ENCODE results near the gene NUAK2. TPM values are rescaled to one million over a fixed set of nuclear protein-coding genes. Genes with fewer than 3 reads are reported as not detected.

NUAK2 gene
- total RNA-seq, 2 donors from 2014 or later, result 1.2 to 2.9 TPM

DNA sequence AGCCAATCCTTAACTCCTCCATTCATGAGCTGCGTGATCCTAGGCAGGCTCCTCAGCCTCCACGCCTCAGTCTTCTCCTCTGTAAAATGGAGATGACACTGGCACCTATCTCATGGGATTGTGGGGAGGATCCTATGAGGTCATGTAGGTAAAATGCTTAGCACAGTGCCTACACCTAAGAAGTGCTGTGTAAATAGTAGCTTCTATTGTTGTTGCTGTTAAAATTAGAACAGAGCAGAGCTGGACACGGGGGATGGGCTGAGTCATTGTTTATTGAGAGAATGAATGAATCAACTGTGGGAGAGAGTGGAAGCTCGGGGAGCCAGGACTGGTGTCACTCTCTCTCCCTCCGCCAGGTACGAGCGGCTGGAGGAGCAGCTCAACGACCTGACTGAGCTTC is 50.8 kb downstream of the NUAK2 start:
- Mint-ChIP-seq H3K4me1 (peaks cover 4% of the 10 kb centered on the region), H3K36me3 (ENCODE audit: low read depth) (no peaks in the 10 kb centered on the region), H3K4me3 (no peak overlapping the region), H3K9me3 (no peaks in the 10 kb centered on the region), H3K27me3 (no peaks in the 10 kb centered on the region), H3K27ac (peak overlapping the region; percentile 15)
- ATAC-seq (replicated peaks), result peak; percentile 54

DNA sequence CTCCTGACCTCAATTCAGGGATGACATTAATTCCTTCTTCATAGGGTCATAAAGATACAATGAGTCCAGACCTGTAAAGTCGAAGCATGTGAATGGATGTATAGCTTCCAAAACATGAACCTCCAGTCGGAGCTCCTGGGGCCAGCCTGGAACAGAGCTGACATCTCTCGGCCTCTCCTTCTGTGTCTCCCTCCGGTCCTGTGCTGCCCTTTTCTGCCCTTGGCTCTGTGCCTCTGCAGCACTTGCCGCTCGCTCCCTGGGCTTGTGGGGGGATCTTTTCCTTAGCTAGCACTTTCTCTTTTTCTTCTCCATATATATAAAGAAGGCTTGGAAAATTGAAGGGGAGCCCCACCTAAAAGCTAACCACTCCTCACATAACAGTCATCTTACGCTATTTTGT is 51.3 kb downstream of the NUAK2 start:
- no peaks in the 10 kb centered on the region for H3K9me3 Mint-ChIP-seq
- ATAC-seq (replicated peaks), result no peak
- H3K27me3 Mint-ChIP-seq, result no peaks in the 10 kb centered on the region
- H3K36me3 Mint-ChIP-seq (ENCODE audit: low read depth), result no peaks in the 10 kb centered on the region
- peak overlapping the region; percentile 15 for H3K27ac Mint-ChIP-seq
- H3K4me1 Mint-ChIP-seq, result peaks cover 4% of the 10 kb centered on the region
- H3K4me3 Mint-ChIP-seq, result no peak overlapping the region

DNA sequence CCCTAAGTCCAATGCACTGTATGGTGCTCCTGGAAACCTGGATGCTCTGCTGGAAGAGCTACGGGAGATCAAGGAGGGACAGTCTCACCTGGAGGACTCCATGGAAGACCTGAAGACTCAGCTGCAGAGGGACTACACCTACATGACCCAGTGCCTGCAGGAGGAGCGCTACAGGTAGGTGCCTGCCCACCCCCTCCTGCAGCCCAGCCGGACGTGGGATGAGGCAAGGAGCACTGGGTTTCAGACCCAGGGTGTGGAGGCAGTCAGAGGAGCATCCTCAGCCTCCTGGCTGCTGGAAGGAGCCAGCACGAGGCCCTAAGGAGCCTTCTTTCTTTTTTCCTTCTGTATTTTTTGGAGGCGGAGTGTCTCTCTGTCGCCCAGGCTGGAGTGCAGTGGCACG is 51.8 kb downstream of the NUAK2 start:
- Mint-ChIP-seq H3K9me3 (no peaks in the 10 kb centered on the region), H3K4me1 (peaks cover 4% of the 10 kb centered on the region), H3K27me3 (no peaks in the 10 kb centered on the region), H3K27ac (no peak overlapping the region), H3K4me3 (no peak overlapping the region), H3K36me3 (ENCODE audit: low read depth) (no peaks in the 10 kb centered on the region)
- ATAC-seq (replicated peaks), result no peak

DNA sequence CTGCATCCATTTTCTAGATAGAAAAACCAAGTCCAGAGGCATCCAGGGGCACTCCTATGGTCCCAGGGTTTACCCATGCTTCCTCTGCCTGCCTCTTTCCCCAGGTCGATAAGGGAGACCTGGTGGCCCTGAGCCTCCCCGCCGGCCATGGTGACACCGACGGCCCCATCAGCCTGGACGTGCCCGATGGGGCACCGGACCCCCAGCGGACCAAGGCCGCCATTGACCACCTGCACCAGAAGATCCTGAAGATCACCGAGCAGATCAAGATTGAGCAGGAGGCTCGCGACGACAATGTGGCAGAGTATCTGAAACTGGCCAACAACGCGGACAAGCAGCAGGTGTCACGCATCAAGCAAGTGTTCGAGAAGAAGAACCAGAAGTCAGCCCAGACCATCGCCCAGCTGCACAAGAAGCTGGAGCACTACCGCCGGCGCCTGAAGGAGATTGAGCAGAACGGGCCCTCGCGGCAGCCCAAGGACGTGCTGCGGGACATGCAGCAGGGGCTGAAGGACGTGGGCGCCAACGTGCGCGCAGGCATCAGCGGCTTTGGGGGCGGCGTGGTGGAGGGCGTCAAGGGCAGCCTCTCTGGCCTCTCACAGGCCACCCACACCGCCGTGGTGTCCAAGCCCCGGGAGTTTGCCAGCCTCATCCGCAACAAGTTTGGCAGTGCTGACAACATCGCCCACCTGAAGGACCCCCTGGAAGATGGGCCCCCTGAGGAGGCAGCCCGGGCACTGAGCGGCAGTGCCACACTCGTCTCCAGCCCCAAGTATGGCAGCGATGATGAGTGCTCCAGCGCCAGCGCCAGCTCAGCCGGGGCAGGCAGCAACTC is 52.5 kb downstream of the NUAK2 start:
- H3K27ac Mint-ChIP-seq, result no peak overlapping the region
- H3K36me3 Mint-ChIP-seq (ENCODE audit: low read depth), result no peaks in the 10 kb centered on the region
- peaks cover 4% of the 10 kb centered on the region for H3K4me1 Mint-ChIP-seq
- H3K27me3 Mint-ChIP-seq, result no peaks in the 10 kb centered on the region
- H3K4me3 Mint-ChIP-seq, result no peak overlapping the region
- ATAC-seq (replicated peaks), result no peak
- H3K9me3 Mint-ChIP-seq, result no peaks in the 10 kb centered on the region

DNA sequence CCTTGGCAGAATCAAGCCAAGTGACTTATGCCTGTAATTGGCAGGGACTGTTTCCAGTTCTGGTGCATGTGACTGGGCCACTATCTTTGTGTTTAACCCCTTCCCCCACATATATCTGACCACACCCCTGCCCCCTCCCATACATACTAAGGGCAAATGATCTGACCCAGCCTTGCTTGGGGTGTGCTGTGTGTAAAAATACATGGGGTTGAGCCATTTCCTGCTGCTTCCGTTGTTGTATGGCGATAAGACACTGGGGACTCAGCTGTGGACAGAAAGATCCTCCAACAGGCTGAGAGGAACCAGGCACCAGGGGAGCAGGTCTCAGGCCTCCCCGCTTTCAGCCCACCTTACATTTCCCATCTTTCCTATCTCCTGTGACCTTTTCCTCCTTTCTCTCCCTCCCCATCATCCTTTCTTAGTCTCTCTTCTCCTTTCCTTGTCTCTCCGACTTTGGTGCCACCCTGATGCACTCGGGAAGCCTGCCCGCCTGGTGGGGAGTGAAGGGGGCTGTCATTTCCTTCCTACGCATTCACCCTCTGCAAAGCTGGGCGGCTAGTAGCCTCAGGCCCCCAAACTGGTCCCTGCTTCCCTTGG is 54.1 kb downstream of the NUAK2 start:
- Mint-ChIP-seq H3K9me3 (no peaks in the 10 kb centered on the region), H3K36me3 (ENCODE audit: low read depth) (no peaks in the 10 kb centered on the region), H3K4me1 (peaks cover 4% of the 10 kb centered on the region), H3K27me3 (no peaks in the 10 kb centered on the region), H3K4me3 (no peak overlapping the region), H3K27ac (no peak overlapping the region)
- no peak for ATAC-seq (replicated peaks)

DNA sequence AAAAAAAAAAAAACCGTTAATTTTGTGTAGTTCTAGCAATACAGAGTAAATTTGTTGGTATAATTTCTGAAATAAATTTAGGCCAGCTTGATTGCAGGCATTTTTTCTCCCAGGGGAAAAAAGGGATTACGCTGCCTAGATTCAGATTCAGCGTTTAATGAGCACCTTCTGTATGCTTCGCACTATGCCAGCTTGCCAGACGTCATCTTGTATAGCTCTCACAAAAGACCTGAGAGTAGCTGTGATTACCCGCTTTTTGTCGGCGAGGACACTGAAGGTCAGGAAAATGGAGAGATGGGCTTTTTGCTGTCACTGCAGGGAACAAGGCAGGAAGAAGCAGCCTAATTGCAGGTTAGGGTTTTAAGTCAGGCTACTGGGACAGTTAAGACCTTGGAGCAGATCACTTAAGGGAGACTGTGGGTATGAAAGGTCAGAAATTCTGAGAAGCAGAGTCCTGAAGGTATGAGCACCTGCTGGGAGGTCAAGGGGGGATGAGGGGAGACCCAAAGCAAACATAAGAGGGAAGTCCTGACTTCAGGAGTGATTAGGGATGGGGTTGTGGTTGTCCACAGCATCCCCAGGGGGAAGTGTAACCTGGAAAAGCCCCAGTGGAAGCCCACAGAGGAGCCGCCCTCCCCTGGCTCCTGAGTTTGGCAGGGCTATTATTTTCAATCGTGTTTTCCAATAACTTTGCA is 54.8 kb downstream of the NUAK2 start:
- Mint-ChIP-seq H3K4me1 (peaks cover 4% of the 10 kb centered on the region), H3K27ac (no peak overlapping the region), H3K36me3 (ENCODE audit: low read depth) (no peaks in the 10 kb centered on the region), H3K9me3 (no peaks in the 10 kb centered on the region), H3K4me3 (no peak overlapping the region), H3K27me3 (no peaks in the 10 kb centered on the region)
- no peak for ATAC-seq (replicated peaks)

DNA sequence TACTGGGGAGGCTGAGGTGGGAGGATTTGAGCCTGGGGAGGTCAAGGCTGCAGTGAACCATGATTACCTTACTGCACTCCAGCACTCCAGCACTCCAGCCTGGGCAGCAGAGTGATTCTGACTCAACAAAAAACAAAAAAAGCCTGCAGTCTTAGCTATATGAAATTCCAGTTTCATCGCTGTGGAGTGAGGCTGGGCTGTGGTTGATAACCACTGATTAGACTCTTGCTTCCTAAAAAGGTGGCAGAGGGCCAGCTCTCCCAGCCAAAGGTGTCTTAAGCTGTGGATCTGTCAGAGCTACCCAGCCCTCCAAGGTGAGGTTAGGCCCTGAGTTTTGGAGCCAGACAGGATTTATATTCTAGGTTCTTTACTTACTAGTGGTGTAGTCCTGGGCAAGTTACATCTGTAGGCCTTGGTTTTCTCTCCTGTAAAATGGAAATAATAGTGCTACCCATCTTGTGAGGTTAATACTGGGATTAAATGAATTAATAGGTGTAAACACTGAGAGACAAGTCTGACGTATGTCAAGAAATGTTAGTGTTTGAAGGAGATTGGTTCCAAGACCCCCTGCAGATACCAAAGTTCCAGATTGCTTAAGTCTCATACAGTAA is 57.9 kb downstream of the NUAK2 start:
- Mint-ChIP-seq H3K27ac (no peak overlapping the region), H3K4me1 (no peaks in the 10 kb centered on the region)
- ATAC-seq (replicated peaks), result no peak

DNA sequence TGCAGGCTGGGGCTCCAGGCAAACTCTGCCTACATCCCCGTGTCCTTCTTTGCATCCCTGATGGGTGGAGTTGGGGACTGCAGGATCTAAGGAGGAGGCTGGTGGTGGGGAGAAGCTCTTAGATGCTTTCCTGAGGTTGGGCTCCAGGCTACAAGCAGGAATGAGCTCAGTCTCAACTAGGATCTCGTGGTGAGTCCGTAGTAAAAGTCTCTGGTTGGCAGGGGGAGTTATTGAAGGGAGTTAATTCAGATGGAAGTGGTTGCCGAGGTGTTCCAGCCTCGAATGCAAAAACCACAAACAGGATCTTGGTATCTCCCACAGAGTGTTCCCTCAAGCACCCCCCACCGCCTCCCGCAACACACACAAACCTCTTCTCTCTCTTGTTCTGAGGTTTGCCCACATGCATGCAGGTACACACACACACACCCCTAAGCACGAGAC is 58.8 kb downstream of the NUAK2 start:
- Mint-ChIP-seq H3K4me3 (no peak overlapping the region), H3K27me3 (no peaks in the 10 kb centered on the region), H3K9me3 (no peaks in the 10 kb centered on the region), H3K27ac (no peak overlapping the region), H3K36me3 (ENCODE audit: low read depth) (no peaks in the 10 kb centered on the region), H3K4me1 (no peaks in the 10 kb centered on the region)
- no peak for ATAC-seq (replicated peaks)

More for the DNA sequence above, 57.9 kb downstream of the NUAK2 start:
- H3K9me3 Mint-ChIP-seq, result no peaks in the 10 kb centered on the region
- no peaks in the 10 kb centered on the region for H3K27me3 Mint-ChIP-seq
- H3K36me3 Mint-ChIP-seq (ENCODE audit: low read depth), result no peaks in the 10 kb centered on the region
- H3K4me3 Mint-ChIP-seq, result no peak overlapping the region

DNA sequence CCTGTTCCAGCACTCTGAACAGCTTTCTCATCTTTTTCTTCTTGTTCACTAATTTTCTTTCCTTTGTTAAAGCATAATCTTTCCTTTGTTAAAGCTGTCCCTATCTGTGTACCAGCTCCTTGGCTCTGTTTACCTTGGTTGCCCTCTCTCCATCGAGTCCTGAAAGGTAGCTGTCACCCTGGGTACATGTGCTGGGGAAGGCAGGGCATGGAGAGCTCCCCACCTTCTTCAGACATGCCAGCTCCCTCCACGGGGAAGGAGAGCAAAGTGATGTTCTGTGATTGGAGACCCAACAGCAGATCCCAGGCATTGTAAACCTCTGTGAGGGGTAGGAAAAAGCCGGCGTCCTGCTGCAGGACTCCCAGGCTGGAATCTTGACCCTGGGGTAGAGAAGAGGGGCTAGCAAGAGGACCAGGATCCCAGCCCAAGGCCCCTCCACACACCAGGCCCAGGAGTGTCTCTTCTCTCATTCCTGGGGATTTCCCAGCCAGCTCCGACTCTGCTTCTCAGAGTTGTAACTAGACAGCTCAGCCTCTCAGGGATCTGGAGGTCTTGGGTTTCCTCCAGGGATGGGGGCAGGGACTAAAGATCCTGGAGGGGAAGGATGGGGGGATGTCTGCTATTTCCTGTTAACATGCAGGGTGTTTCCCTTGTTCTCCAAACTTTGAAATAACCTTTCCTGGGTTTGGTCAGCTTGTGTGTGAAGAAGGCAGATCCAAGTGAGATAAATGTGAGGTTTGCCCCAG is 59.4 kb downstream of the NUAK2 start:
- Mint-ChIP-seq H3K36me3 (ENCODE audit: low read depth) (no peaks in the 10 kb centered on the region), H3K27ac (no peak overlapping the region), H3K27me3 (no peaks in the 10 kb centered on the region), H3K4me3 (no peak overlapping the region), H3K4me1 (no peaks in the 10 kb centered on the region), H3K9me3 (no peaks in the 10 kb centered on the region)
- ATAC-seq (replicated peaks), result no peak

DNA sequence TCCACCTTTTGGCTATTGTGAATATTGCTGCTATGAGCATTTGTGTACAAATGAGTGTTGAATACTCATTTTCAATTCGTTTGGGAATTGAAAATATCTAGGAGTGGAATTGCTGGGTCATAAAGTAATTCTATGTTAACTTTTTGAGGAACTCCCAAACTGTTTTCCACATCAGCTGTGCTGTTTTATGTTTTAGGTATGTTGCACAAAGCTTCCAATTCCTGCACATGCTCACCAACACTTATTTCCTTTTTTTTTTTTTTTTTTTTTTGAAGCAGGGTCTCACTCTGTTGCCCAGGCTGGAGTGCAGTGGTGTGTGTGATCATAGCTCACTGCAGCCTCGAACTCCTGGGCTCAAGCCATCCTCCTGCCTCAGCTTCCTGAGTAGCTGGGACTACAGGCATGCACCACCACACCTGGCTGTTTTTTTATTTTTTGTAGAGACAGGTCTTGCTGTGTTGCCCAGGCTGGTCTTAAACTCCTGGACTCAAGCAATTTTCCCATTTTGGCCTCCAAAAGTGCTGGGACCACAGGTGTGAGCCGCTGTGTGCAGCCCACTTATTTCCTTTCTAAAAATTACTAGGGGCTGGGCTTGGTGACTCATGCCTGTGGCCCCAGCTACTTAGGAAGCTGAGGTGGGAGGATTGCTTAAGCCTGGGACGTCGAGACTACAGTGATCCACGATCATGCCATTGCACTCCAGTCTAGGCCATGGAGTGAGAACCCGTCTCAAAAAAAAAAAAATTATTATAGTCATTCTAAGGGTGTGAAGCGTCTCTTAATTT is 60.4 kb downstream of the NUAK2 start:
- peaks cover 2% of the 10 kb centered on the region for H3K4me1 Mint-ChIP-seq
- H3K27ac Mint-ChIP-seq, result no peak overlapping the region
- no peak overlapping the region for H3K4me3 Mint-ChIP-seq
- H3K27me3 Mint-ChIP-seq, result no peaks in the 10 kb centered on the region
- no peaks in the 10 kb centered on the region for H3K9me3 Mint-ChIP-seq
- H3K36me3 Mint-ChIP-seq (ENCODE audit: low read depth), result no peaks in the 10 kb centered on the region
- ATAC-seq (replicated peaks), result no peak

DNA sequence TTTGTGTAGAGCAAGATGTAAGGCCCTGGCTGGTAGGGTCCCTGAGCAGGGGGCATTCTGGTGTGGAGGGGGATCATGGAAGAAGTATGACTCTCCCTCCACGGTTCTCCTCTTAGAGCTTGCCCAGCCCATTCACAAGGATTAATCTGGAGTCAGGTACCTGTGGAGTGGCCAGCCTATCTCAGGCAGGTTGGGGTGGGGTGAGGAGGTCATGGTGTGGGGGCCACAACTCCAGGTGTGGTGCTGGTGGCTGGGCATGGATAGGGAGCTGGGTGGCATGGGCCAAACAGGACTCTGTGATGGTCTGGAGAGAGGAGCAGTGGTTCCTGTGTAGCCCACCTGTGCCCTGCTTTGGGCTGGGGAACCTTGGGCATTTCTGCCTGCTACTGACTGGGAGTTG is 61.5 kb downstream of the NUAK2 start:
- Mint-ChIP-seq H3K27me3 (no peaks in the 10 kb centered on the region), H3K4me3 (no peak overlapping the region), H3K36me3 (ENCODE audit: low read depth) (no peaks in the 10 kb centered on the region), H3K27ac (no peak overlapping the region), H3K9me3 (no peaks in the 10 kb centered on the region), H3K4me1 (peaks cover 5% of the 10 kb centered on the region)
- no peak for ATAC-seq (replicated peaks)

DNA sequence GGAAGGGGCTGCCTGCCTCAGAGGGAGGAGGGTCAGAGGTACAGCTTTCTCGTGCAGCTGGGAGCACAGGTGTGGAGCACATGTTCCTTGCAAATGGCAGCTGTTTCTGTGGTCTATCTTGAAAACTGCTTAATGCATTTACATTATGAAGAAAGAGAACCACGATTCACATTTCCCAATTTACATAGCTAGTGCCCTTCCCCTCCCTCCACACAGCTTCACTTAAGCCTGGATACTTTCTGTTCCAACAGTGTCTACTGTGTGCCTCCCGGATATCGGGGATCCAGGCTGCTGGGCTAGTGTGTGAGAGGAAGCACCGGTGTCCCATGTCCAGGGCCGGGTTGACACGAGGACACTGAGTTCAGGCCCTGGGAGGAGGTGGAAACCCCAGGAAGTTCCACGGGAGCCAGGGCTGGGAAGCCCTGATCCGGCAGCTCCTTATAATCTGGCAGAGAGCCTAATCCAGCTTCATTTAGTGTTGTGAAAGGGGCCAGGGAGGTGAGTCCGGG is 62.2 kb downstream of the NUAK2 start:
- H3K27me3 Mint-ChIP-seq, result no peaks in the 10 kb centered on the region
- H3K4me1 Mint-ChIP-seq, result peaks cover 5% of the 10 kb centered on the region
- H3K4me3 Mint-ChIP-seq, result no peak overlapping the region
- no peaks in the 10 kb centered on the region for H3K36me3 Mint-ChIP-seq (ENCODE audit: low read depth)
- ATAC-seq (replicated peaks), result no peak
- no peaks in the 10 kb centered on the region for H3K9me3 Mint-ChIP-seq
- no peak overlapping the region for H3K27ac Mint-ChIP-seq

DNA sequence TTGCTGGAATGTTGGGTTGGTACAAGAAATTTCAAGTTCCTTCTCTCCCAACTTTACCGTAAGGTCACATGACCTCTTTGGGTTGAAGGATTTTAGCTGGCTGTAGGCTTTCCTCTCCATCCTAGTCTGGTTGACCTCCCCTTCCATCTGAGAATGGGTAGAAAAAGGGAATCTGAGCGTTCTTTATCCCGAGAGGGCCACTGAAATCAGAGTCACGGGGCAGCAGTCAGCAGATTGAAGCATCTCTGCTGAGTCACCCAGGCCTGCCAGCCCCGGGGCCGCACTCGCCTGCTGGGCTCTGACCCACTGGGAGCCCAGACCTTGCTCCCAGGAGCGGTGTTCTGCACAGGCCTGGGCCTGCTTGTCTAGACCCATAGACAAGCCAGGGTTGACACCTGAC is 62.8 kb downstream of the NUAK2 start:
- no peak overlapping the region for H3K4me3 Mint-ChIP-seq
- peaks cover 5% of the 10 kb centered on the region for H3K4me1 Mint-ChIP-seq
- no peaks in the 10 kb centered on the region for H3K9me3 Mint-ChIP-seq
- no peak for ATAC-seq (replicated peaks)
- H3K27me3 Mint-ChIP-seq, result no peaks in the 10 kb centered on the region
- H3K36me3 Mint-ChIP-seq (ENCODE audit: low read depth), result no peaks in the 10 kb centered on the region
- H3K27ac Mint-ChIP-seq, result no peak overlapping the region
